Smooth muscle cell of the brain vasculature (primary cell): ENCODE data around the gene LTBP1.
"Not testable (repeated sequence)": the region's sequence is repeated elsewhere in the genome, so short reads cannot be mapped to it uniquely, and the experiment has no call there.

Source experiments
- DNase-seq: peaks from one replicate; pipeline ENCODE4 v3.0.0-alpha.2; 2012; ENCODE audit warnings: low read depth, low spot score

The LTBP1 gene

DNA sequence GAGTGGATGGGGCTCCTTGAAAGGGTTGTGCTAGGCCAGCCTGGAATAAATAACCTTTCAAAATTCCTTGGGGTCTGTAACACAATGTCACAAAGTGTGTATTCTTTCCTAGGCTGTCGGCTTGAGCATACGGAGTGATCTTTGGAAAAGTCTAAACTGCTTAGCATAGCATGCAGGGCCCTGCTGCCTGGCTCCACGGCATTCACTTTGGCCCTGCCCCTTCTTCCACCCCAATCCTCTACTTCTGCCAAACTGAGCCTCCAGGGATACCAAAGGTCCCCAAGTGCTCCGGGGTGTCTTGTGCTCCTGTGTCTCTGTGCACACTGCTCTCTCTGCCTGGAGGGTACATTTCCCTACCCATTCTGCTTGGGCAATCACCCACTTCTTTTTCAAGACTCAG is 196.1 kb downstream of the LTBP1 start:
- DNase-seq = no peak

DNA sequence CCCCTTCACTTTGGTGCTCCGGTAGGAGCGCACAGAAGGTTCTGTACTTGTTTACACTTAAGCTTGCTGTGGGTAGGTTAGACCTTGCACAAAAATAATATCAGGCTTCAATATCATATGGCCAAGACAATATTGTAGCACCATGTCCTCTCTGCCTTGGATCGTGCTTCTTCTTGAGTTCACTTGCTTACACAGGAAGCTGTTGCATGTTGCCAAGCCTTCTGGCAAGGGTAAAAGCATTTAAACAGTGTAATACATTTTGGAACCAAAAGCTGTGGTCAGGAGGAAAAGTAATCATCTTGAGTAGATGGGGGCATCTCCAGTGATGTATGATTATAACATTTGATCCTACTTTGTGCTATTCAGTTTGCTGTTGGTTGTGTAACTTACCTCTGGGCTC is 197.5 kb downstream of the LTBP1 start:
- DNase-seq = no peak

DNA sequence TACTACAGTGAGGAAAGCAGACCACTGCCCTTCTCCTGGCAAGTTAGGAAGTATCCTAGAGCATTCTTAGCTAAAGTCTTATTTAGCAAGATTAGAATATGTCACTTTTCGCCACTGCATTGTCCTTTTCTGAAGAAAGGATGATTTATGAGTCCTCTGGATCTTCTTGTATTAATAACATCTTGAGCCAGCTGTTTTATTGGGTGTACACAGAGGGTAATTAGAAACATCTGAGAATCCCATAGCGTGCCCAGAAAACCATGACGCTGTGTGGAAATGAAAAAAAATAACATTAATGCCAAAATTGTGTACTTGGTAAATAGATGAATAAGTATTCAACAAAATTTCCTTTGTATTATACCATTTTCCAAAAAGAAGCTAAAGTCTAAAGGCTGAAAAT is 198.7 kb downstream of the LTBP1 start:
- DNase-seq = no peak

GRCh38 chr2:33146102-33146501 is 199.3 kb downstream of the LTBP1 start:
- DNase-seq = no peak

- no peak for DNase-seq
Observed at GRCh38 chr2:33153008-33153407, 206.3 kb downstream of the LTBP1 start.

- no peak for DNase-seq
Observed at GRCh38 chr2:33158482-33159003, 211.8 kb downstream of the LTBP1 start.

- no peak for DNase-seq
Observed at GRCh38 chr2:33160191-33160590, 213.4 kb downstream of the LTBP1 start.

DNA sequence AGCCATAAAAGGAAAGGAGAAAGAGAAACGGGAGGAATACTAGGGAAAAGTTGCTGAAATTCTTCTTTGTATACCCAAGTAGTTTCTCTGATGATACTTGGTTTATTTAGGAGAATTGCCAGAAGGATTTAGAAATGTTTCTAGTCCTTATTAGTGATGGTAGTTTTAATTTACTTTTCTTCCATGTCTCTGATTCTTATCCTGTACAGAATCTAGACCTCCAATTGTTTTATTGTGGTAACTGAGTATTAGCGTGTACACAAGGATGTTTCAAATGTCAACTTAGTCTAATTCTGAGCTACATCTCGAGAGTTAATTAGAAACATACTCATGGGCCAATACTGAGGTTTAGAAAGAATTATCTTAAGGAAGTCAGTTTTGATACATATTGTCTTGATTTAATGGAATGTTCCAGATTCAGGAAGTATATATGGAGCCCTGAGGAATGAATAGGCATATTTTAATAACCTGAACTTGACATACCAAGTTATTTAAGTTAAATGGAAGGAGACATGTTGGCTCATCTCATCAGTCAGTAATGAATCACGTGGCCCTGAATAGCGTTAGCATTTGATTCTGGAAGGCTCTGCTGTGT is 219.6 kb downstream of the LTBP1 start:
- DNase-seq = no peak

DNA sequence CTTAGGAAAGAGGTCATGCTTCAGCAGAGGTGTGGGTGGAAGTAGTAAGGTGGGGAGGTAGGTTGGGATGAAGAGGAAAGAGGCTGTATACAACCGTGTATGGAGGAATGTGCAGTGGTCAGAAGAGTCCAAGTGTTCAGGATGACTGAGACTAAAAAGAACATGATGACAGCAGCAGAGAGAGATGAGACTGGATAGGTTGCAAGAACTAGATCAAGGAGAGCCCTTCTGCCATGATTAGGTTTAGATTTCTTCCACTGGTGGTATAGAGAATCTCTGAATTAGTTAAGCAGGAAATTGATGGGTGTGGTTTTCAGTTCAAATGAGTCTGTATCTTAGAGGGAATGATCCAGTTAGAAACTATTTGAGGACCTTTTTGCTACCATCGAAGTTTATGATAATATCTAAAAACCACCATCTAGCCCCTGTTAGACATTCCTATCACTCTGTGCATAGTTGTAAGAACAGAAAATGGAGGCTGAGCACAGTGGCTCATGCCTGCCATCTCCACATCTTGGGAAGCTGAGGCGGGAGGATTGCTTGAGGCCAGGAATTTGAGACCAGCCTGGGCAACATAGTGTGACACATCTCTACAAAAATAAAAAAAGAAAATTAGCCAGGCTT is 221.0 kb downstream of the LTBP1 start:
- no peak for DNase-seq

GRCh38 chr2:33168425-33168824 is 221.7 kb downstream of the LTBP1 start:
- no peak for DNase-seq

- DNase-seq = no peak
Observed at GRCh38 chr2:33168922-33169321, 222.2 kb downstream of the LTBP1 start.

- DNase-seq = not testable (repeated sequence)
Observed at GRCh38 chr2:33170251-33170650, 223.5 kb downstream of the LTBP1 start.

DNA sequence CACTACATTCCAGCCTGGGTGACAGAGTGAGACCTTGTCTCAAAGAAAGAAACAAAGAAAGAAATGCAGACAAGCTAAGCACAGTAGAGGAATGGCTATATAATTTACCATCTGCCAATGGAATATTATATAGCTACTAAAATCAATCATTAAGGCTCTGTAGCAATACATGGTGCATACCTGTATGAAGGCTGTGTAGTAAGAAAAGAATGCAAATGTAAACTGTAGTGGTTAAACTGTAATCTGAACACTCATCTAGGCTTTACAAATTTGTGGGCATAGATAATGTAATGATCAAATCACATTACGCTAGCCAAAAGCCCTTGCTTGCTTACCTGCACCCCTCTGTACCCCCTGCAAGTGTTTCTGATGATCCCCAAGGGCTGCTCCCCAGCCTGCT is 230.9 kb downstream of the LTBP1 start:
- no peak for DNase-seq

GRCh38 chr2:33178209-33178608 is 231.5 kb downstream of the LTBP1 start:
- DNase-seq = no peak

DNA sequence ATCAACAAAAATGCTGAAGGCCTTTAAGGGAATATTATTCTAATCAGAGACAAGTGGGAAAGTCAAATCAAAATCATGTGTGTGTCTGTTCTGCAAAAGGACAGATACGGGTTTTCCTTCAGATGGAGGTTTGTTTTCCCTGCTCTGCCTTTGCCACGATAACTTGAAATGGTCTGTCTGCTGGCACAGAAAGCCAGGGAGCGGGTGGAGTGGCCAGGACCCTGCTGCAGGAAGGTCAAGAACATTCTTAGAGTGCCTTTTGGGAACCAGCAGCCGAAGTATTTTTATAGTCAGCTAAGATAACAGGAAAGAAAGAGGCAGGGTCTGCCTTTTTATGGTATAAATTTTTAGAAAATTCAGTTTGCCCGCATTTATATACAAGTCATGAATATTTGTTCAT is 234.2 kb downstream of the LTBP1 start:
- no peak for DNase-seq

GRCh38 chr2:33181466-33181865 is 234.7 kb downstream of the LTBP1 start:
- no peak for DNase-seq

GRCh38 chr2:33184041-33184440 is 237.3 kb downstream of the LTBP1 start:
- no peak for DNase-seq

DNA sequence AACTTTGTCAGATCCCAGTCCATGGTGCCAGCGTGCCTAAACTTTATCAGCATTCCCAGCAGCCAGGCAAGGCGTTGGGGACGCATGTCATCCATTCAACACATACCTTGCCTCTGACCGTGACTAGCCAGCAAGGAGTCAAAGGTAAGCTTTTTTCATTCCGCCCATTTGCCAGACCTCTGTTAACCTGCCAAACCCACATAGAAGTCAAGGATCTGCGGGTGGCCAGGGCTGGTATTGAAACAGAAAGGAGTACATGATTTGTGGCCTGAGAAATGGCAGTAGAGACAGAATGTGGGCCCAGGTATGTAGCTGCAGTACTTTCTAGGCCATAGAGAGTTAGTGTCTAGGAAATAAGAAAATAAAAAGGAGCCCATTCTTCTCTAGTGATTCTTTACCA is 240.2 kb downstream of the LTBP1 start:
- no peak for DNase-seq

DNA sequence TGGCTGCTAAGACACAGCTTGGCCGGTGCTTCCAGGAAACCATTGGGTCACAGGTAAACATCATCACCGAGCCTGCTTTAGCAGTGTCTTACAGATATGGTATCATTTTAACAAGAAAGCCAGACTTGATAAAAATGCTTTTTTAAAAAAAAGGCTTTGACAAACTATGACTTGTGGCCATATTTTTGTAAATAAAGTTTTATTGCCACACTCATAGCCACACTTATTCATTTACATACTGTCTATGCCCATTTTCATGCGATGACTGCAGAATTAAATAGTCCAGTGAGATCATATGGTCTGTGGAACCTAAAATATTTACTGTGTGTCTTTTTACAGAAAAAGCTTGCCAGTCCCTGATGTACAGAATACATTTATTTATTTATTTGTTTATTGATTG is 242.0 kb downstream of the LTBP1 start:
- no peak for DNase-seq

DNA sequence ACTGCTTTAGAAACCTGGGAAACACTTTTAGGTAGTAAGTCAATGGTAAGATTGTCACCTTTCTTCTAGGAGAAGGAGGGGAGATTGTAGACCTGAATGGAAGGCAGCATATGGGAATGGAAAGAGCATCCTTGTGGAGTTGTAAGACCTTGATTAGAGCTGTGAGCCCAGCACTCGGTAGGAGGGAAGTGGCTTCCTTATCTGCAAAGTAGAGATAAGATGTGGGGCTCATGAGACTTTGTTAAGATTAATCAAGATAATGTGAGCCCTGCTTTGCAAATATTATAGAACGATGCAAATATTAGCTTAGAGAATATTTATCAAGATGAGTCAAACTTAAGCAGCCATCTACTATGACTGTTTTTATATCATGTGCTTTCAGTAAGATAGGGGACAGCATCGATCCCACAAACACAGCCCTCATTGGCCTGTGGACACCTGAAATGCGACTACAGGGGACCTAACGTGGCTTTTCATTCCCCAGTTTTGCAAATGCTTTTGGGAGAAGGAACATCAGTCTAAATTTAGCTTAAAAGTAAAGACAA is 243.7 kb downstream of the LTBP1 start:
- DNase-seq = no peak

GRCh38 chr2:33195891-33196290 is 249.1 kb downstream of the LTBP1 start:
- no peak for DNase-seq

GRCh38 chr2:33196700-33197099 is 249.9 kb downstream of the LTBP1 start:
- no peak for DNase-seq

- no peak for DNase-seq
Observed at GRCh38 chr2:33197198-33197938, 250.6 kb downstream of the LTBP1 start.
